Limb (tissue), 2 donors: ENCODE data around the gene SPIN2A.
"Not testable (repeated sequence)": the region's sequence is repeated elsewhere in the genome, so short reads cannot be mapped to it uniquely, and the experiment has no call there.

Experiments used
- DNase-seq, 2 donors: peaks; one replicate each; pipeline ENCODE4 v3.0.0-alpha.2; 2016; ENCODE audit errors: extremely low spot score in 2 of 2

The SPIN2A gene

GRCh38 chrX:57102918-57103317 is 34.3 kb downstream of the SPIN2A start:
- not testable (repeated sequence) for DNase-seq
